22Rv1 (cell line): ENCODE data around the gene EHBP1.

Experiments
- H3K27ac ChIP-seq: fragments of 450-650 bp; 2 replicates; pipeline ENCODE4 v1.5.1; 2017
- ZFX ChIP-seq: fragments of 450-650 bp; IDR thresholded peaks from 2 replicates; pipeline ENCODE4 v1.6.1; 2017; ENCODE audit warnings: antibody characterized with exemption, borderline replicate concordance
- TF ChIP-seq, protein P1 (sequence below): fragments of 450-650 bp; IDR thresholded peaks from 2 replicates; pipeline ENCODE4 v1.5.1; 2017; ENCODE audit warnings: mild to moderate bottlenecking

EHBP1 gene

DNA sequence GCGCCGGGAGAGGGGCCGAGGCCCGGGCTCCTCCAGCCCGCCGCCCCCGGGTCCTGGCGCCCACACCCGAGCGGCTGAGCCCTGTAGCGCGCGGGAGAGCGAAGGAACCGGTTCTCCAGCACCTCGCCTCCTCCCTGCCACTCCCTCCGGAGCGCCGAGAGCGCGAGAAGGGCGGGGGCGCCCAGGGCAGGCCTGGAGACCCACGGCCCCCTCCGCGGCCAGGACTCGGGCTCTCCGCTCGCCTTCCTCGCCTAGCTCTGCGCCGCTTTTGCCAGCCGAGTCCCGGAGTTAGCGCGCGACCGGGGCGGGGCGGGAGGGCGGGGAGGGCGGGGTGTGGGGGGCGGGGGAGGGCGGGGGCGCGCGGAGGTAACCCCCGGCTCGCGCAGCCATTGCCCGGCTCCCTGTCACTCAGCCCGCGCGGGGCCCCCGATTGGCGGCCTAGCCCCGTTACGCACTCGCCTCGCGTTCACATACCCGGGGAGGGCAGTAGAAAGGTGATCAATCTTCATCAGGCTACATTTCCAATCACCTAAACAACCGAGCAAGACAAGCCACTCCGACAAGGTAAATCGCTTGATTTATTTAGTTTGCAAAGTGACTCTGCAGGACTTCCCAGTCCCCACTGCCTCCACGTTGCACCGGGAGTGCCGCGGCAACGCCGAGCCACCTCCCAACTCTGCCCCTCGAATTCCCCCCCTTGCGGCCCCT is 345.0 kb downstream of the EHBP1 start, which contains the start of gene OTX1:
Gene OTX1, plus strand, starts transcription at position 497 of the 708 bp plus-strand sequence. CDS start 2,161 bp downstream, outside the sequence.
- no peak for TF ChIP-seq ZFX
- TF ChIP-seq, protein P1, sequence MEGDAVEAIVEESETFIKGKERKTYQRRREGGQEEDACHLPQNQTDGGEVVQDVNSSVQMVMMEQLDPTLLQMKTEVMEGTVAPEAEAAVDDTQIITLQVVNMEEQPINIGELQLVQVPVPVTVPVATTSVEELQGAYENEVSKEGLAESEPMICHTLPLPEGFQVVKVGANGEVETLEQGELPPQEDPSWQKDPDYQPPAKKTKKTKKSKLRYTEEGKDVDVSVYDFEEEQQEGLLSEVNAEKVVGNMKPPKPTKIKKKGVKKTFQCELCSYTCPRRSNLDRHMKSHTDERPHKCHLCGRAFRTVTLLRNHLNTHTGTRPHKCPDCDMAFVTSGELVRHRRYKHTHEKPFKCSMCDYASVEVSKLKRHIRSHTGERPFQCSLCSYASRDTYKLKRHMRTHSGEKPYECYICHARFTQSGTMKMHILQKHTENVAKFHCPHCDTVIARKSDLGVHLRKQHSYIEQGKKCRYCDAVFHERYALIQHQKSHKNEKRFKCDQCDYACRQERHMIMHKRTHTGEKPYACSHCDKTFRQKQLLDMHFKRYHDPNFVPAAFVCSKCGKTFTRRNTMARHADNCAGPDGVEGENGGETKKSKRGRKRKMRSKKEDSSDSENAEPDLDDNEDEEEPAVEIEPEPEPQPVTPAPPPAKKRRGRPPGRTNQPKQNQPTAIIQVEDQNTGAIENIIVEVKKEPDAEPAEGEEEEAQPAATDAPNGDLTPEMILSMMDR, result no peak
- H3K27ac ChIP-seq, result peak within 1 kb of the TSS; percentile 91

DNA sequence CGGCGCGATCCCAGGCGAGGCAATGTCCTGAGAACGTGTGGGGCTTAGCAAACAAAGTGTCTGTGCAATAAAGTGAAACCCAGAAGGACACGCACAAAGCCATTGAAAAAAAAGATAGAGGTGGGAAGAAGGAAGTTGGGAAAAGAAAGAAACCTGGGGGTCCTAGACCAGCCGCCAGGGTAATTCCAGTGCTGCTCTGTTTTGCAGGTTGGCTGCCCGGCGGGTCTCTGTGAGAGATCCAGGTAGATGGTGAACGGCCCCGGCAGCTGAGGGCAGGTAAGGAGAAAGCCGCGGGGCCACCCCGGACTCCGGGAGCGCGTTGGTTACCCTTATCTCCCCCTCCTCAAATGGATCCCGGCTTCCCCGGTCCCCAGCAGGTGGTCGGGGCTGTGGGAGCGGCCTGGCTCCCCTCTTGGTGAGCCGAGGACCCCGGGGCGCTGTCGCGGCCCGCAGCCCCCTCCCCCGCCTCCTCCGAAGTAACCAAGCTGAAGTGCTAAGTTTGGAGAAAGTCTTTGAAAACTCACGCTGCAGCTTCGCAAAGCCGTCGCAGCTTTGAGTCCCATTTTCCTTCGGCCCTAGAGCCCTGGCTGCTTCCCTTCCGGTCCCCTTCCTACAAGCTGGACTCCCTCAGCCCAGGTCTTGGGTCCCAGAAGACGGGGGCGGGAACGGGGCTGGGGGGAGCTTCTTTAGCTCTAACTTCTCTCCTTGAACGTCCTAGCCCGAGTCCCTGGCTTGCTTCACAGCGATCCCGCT is 345.7 kb downstream of the EHBP1 start:
- peak overlapping the region; percentile 91 for H3K27ac ChIP-seq

DNA sequence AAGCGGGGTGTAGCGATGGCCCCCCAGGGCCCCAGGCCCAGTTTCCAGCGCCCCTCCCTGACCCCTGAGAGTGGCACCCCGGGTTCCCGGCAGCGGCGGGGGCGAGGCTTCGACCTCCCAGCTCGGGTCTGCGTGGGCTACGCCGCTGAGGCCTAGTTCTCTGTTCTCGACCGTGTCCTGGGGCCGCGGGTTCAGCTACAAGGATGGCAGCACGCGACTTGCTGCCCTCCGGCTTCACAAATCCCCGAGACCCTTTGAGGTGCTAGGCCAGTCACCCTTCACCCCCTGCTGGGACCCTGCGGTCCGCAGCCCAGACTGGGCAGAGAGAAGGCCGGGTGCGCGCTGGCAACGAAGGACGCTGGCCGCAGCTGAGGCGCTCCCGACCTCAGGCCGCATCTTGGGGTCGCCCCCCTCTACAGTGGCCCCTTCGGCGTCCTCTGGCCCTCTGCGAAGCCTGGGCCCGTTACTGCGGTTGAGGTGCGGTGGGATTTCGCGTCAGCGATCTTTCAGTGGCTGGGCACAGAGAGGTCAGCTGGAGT is 346.4 kb downstream of the EHBP1 start:
- 0 out of 2 replicates have a peak overlapping the region, but pooled peaks have one; percentile 27 for H3K27ac ChIP-seq
- TF ChIP-seq ZFX, result no peak
- TF ChIP-seq, protein P1, result no peak

More for the DNA sequence above, 345.7 kb downstream of the EHBP1 start:
- TF ChIP-seq ZFX, result no peak
- TF ChIP-seq, protein P1, result no peak

DNA sequence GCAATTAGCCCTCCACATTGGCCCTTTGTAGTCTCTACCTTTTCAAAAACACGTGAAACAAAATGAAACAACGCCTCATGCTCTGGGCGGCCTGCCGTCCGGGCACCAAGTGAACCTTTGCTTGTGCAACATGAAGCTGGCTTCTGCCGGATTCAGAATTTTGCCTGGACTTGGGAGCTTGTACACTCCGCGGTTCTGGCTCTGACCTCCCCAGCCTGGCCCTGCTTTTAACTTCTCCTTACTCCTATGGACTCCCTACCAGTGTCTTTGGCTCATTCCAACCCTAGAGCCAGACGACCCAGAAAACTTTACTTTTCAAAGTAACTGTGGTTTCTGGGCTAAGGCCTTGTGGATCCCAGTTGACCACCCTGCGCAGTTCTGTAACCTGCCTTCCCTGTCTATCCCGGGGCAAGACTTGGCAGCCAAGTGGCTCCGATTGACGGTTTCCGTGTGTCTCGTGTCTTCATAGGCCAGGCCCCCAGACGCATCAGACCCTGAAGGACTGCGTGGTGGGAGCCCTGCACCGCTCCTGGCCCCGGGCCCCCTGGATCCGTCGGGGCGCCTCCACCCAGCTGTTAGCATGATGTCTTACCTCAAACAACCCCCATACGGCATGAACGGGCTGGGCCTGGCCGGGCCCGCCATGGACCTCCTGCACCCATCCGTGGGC is 347.0 kb downstream of the EHBP1 start:
- no peak for TF ChIP-seq ZFX
- TF ChIP-seq, protein P1, result no peak
- H3K27ac ChIP-seq, result peak overlapping the region; percentile 27; the same call in 1 of the 2 replicates

DNA sequence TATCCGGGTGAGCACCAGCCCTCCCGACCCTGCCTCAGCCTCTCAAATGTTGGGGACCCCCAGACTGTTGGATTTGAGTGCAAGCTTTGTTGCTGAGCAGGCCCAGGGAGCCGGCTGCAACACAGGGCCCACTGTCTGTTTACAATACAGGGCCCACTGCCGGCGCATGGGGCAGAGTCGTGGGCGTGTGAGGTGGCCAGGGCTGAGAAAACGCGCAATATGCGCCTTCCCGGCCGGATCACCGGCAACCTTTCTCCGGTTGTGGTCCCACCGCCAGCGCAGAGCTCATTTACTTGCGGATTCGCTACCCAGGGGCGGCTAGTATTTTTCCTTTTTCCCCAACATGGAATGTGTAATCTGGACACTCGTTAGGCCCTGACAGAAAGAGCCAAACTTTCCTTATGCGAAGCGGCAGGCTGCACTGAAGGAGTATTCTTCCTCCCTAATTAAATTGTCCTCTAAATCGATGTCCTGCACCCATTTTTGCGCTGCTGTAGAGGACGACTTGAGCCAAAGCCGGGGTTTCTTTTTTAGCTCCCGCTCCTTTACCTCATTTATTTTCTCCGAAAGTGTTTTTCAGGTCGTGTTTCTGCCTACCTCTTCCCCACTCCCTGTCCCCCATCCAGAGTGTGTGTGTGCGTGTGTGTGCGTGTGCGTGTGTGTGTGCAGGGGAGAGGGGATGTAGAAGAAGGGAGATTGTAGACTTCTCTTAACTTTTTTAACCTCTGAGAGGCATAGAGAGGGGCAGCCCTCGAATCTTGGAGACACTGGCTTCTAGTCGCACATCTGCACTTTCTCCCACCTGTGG is 347.8 kb downstream of the EHBP1 start:
- peak overlapping the region; percentile 12; the same call in 1 of the 2 replicates for H3K27ac ChIP-seq
- TF ChIP-seq ZFX, result no peak
- TF ChIP-seq, protein P1, result no peak

DNA sequence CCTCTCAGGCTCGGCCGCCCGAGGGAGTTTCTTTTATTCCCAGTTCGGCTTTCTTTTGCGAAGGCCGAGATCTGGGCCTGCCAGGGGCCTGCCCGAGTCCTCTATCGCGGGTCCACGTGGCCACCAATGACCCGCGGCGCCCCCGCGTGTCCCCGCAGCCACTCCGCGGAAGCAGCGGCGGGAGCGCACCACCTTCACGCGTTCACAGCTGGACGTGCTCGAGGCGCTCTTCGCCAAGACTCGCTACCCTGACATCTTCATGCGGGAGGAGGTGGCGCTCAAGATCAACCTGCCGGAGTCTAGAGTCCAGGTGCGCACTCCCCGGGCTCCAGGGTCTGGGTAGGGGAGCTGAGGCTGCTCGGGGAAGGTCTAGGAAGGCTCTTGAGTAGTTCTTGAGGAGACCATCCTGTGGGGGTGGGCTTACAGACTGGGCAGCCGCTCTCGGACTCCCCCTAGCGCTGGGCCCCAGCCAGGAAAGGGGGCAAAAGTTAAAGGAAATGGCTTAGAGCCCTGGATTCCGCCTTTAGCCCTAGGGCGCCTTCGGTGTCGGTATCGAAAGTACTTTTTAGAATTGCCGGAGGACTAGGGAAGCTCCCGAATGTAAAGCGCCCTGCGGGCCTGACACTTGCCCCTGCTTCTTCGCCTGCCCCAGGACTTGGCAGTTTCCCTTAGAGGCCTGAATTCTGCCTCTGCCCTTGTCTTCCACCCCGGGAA is 348.5 kb downstream of the EHBP1 start:
- TF ChIP-seq, protein P1, result no peak
- no peak for TF ChIP-seq ZFX

More for the DNA sequence above, 348.5 kb downstream of the EHBP1 start:
- H3K27ac ChIP-seq, result no peak overlapping the region
